HepG2 (cell line): ENCODE results near the gene OR5M8.

ENCODE experiments used
- CCAR2 ChIP-seq: fragments of 200-400 bp; formaldehyde crosslinking; optimal IDR thresholded peaks from 2 replicates; pipeline ENCODE3; 2018; ENCODE audit warnings: low read depth, mild to moderate bottlenecking, low read length, moderate library complexity
- CTCF ChIP-seq: sonication (generic); formaldehyde crosslinking; IDR thresholded peaks from 2 replicates; pipeline ENCODE4 v1.5.0; 2020; ENCODE audit warnings: mild to moderate bottlenecking, missing genetic modification reagents, moderate library complexity
- PHF8 ChIP-seq: sonication (generic); formaldehyde crosslinking; IDR thresholded peaks from 2 replicates; pipeline ENCODE4 v1.5.0; 2020; ENCODE audit warnings: missing genetic modification reagents
- SMC3 ChIP-seq: IDR thresholded peaks from 2 replicates; pipeline ENCODE4 v1.6.1; 2011; ENCODE audit warnings: low read length, improper control_type of control experiment
- SP1 ChIP-seq, 2 experiments: fragments of 450-650 bp in 1 of 2; sonication (generic) in 1 of 2; formaldehyde crosslinking in 1 of 2; IDR thresholded peaks; 2 replicates each; pipeline versions ENCODE4 v1.4.0 to v1.6.1; 2016 to 2020; ENCODE audit warnings: missing genetic modification reagents in 1 of 2
- ZNF138 ChIP-seq: sonication (generic); formaldehyde crosslinking; IDR thresholded peaks from 2 replicates; pipeline ENCODE4 v1.5.0; 2020; ENCODE audit warnings: mild to moderate bottlenecking, low read depth, missing genetic modification reagents
- ZNF672 ChIP-seq: sonication (generic); formaldehyde crosslinking; IDR thresholded peaks from 2 replicates; pipeline ENCODE4 v1.8.1; 2022; ENCODE audit warnings: missing genetic modification reagents
- TF ChIP-seq, protein P1 (sequence below), 2 experiments: IDR thresholded peaks; 2 replicates each; pipeline ENCODE4 v1.6.1; 2011 to 2012; ENCODE audit warnings: low read length in 2 of 2, borderline replicate concordance in 1 of 2, low read depth in 1 of 2, mild to moderate bottlenecking in 1 of 2, moderate library complexity in 1 of 2

DNA sequence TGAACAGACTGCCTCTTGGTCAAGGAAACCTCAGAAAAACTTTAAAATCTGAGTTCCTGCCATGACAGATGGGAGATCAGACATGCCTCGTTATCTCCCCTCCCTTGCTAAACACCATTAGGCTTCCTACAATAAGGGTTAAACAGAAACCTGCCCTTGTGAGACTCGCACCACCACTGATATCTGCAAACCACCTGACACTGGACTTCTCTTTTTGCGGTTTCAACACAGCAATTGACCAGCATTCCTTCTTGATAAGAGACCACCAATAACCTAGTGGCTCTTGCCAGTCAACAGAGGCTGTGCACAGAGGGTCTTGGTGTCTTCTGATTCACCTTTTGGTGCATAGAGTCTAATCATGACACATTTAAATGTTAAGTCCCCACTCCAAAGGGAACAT is 4.4 kb downstream of the OR5M8 start:
- TF ChIP-seq, protein P1, sequence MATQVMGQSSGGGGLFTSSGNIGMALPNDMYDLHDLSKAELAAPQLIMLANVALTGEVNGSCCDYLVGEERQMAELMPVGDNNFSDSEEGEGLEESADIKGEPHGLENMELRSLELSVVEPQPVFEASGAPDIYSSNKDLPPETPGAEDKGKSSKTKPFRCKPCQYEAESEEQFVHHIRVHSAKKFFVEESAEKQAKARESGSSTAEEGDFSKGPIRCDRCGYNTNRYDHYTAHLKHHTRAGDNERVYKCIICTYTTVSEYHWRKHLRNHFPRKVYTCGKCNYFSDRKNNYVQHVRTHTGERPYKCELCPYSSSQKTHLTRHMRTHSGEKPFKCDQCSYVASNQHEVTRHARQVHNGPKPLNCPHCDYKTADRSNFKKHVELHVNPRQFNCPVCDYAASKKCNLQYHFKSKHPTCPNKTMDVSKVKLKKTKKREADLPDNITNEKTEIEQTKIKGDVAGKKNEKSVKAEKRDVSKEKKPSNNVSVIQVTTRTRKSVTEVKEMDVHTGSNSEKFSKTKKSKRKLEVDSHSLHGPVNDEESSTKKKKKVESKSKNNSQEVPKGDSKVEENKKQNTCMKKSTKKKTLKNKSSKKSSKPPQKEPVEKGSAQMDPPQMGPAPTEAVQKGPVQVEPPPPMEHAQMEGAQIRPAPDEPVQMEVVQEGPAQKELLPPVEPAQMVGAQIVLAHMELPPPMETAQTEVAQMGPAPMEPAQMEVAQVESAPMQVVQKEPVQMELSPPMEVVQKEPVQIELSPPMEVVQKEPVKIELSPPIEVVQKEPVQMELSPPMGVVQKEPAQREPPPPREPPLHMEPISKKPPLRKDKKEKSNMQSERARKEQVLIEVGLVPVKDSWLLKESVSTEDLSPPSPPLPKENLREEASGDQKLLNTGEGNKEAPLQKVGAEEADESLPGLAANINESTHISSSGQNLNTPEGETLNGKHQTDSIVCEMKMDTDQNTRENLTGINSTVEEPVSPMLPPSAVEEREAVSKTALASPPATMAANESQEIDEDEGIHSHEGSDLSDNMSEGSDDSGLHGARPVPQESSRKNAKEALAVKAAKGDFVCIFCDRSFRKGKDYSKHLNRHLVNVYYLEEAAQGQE (IDR thresholded peaks at IDR 0.05; ENCODE audit: borderline replicate concordance in 1 of 2, low read depth in 1 of 2, low read length in 2 of 2), result no peak
- no peak for TF ChIP-seq CTCF (CRISPR knock-in tag)
- no peak for TF ChIP-seq CCAR2
- TF ChIP-seq SP1 (IDR thresholded peaks at IDR 0.05), result no peak
- TF ChIP-seq SP1 (CRISPR knock-in tag; IDR thresholded peaks at IDR 0.05), result no peak
- no peak for TF ChIP-seq ZNF138 (CRISPR knock-in tag)
- TF ChIP-seq PHF8 (CRISPR knock-in tag), result no peak
- no peak for TF ChIP-seq ZNF672 (CRISPR knock-in tag)
- TF ChIP-seq SMC3, result no peak
